Body of pancreas (tissue), 4 donors: ENCODE results near the gene ZNF57.

Experiments used
- CTCF ChIP-seq, 7 experiments: fragments of 450-650 bp in 4 of 7; fragments of 200-600 bp in 3 of 7; sonication (generic) in 3 of 7; IDR thresholded peaks; one replicate each; pipeline ENCODE4 v1.5.1; 2016 to 2019; ENCODE audit warnings: antibody characterized with exemption in 7 of 7
- POLR2A ChIP-seq, 3 donors: fragments of 450-650 bp; IDR thresholded peaks; one replicate each; pipeline ENCODE4 v1.6.1; 2016; ENCODE audit warnings: antibody characterized with exemption in 3 of 3, mild to moderate bottlenecking in 2 of 3

GRCh38 chr19:2887391-2887914 lies 13.3 kb upstream of the ZNF57 start:
- peak; percentile 55 to 81 (median 66) for TF ChIP-seq CTCF (IDR thresholded peaks at IDR 0.05)
- TF ChIP-seq POLR2A (IDR thresholded peaks at IDR 0.05): no peak
